ENCODE data around the gene TBL2.
"Not testable (repeated sequence)": the region's sequence is repeated elsewhere in the genome, so short reads cannot be mapped to it uniquely, and the experiment has no call there.

TBL2 gene

GRCh38 chr7:73557397-73558257 is 20.8 kb downstream of the TBL2 start, which contains the start of gene BCL7B:
TSS of gene BCL7B (minus strand) at chr7:73557690. CDS start at chr7:73557578, 112 bp downstream.
- no peak for TF ChIP-seq CTCF (IDR thresholded peaks at IDR 0.05; ENCODE audit: extremely low read depth, insufficient read depth, missing control alignments)
- peak; percentile 97 for DNase-seq (ENCODE audit: low spot score)
- in situ Hi-C loops (cut with MboI; ENCODE audit: low pct_unique_long_range_greater_than_20kb, low sequenced_read_pairs, unreplicated experiment) = no loop called here

- in situ Hi-C loops (cut with MboI; ENCODE audit: low pct_unique_long_range_greater_than_20kb, low sequenced_read_pairs, unreplicated experiment) = no loop called here
These were observed 21.3 kb downstream of the TBL2 start for GRCh38 chr7:73557108-73557396.

GRCh38 chr7:73556208-73557107 is 21.9 kb downstream of the TBL2 start:
- in situ Hi-C loops (cut with MboI; ENCODE audit: low pct_unique_long_range_greater_than_20kb, low sequenced_read_pairs, unreplicated experiment) = no loop called here
- DNase-seq (ENCODE audit: low spot score) = no peak
- TF ChIP-seq CTCF (IDR thresholded peaks at IDR 0.05; ENCODE audit: extremely low read depth, insufficient read depth, missing control alignments) = no peak

More at GRCh38 chr7:73557108-73557396, 21.3 kb downstream of the TBL2 start:
- no peak for TF ChIP-seq CTCF (IDR thresholded peaks at IDR 0.05; ENCODE audit: extremely low read depth, insufficient read depth, missing control alignments)
- peak; percentile 99 for DNase-seq (ENCODE audit: low spot score)

- in situ Hi-C loops (cut with MboI; ENCODE audit: low pct_unique_long_range_greater_than_20kb, low sequenced_read_pairs, unreplicated experiment) = no loop called here
- TF ChIP-seq CTCF (IDR thresholded peaks at IDR 0.05; ENCODE audit: extremely low read depth, insufficient read depth, missing control alignments) = no peak
- no peak for DNase-seq (ENCODE audit: low spot score)
These were observed 22.9 kb downstream of the TBL2 start for GRCh38 chr7:73555411-73555982.

GRCh38 chr7:73550093-73550492 is 28.3 kb downstream of the TBL2 start:
- DNase-seq (ENCODE audit: low spot score); in situ Hi-C loops (cut with MboI; ENCODE audit: low pct_unique_long_range_greater_than_20kb, low sequenced_read_pairs, unreplicated experiment): not testable (repeated sequence)

GRCh38 chr7:73549176-73549575 is 29.2 kb downstream of the TBL2 start:
- in situ Hi-C loops (cut with MboI; ENCODE audit: low pct_unique_long_range_greater_than_20kb, low sequenced_read_pairs, unreplicated experiment) = no loop called here
- DNase-seq (ENCODE audit: low spot score) = no peak
- TF ChIP-seq CTCF (IDR thresholded peaks at IDR 0.05; ENCODE audit: extremely low read depth, insufficient read depth, missing control alignments) = no peak

Data from GM13977 (cell line).